GM12878 (cell line): ENCODE data around the gene RAPGEF1. TPM values are rescaled to one million over a fixed set of nuclear protein-coding genes. Genes with fewer than 3 reads are reported as not detected.

Source experiments
- ATAC-seq: fragments of 200-7000 bp; cut with Tn5 transposase; 3 replicates; pipeline ENCODE4 v1.9.1; 2020; ENCODE audit warnings: mild to moderate bottlenecking, moderate library complexity
- BruUV-seq: library from RNA; stranded (reverse); fragments of 400-500 nt; replicated peaks from 2 replicates; lab custom pipeline; 2021; lab: Mats Ljungman, UMichigan
- CTCF ChIA-PET: fragments of 300-600 bp; sonication (Branson Sonifier 250); formaldehyde crosslinking; extraction: SDS; loops from one replicate; lab custom pipeline; 2021; ENCODE audit warnings: inconsistent platforms; lab: Yijun Ruan, JAX
- POLR2A ChIA-PET: fragments of 350-600 bp; formaldehyde crosslinking; extraction: SDS; loops from one replicate; lab custom pipeline; 2021; ENCODE audit warnings: inconsistent platforms; lab: Charles Lee
- RAD21 ChIA-PET: fragments of 300-600 bp; sonication (Branson Sonifier 250); formaldehyde crosslinking; loops from one replicate; lab custom pipeline; 2023; ENCODE audit warnings: antibody characterized with exemption; ENCODE audit not compliant: unreplicated experiment; lab: Charles Lee
- SMC1A ChIA-PET: fragments of 300-600 bp; sonication (Branson Sonifier 250); formaldehyde crosslinking; loops from one replicate; lab custom pipeline; 2023; ENCODE audit not compliant: unreplicated experiment, uncharacterized antibody; lab: Charles Lee
- DNase-seq: peaks from one replicate; pipeline ENCODE4 v3.0.0-alpha.2; 2011; ENCODE audit warnings: low read depth, low spot score
- FAIRE-seq: peaks from 3 replicates; lab custom pipeline; 2011; peaks lifted over from hg19 to GRCh38; lab: Jason Lieb, UNC
- H2AFZ ChIP-seq: 2 replicates; pipeline ENCODE4 v1.6.0; 2011; ENCODE audit warnings: low read depth, low read length, control low read depth; ENCODE audit not compliant: control insufficient read depth
- H3K27ac ChIP-seq: 2 replicates; pipeline ENCODE4 v1.5.1; 2011; ENCODE audit warnings: control low read depth; ENCODE audit not compliant: control insufficient read depth, insufficient read depth
- H3K27me3 ChIP-seq, 2 experiments: replicated peaks in 1 of 2; 2 replicates each; pipeline versions ENCODE4 v1.6.0 to v1.6.1; 2011; ENCODE audit warnings: low read length in 1 of 2; ENCODE audit not compliant: control insufficient read depth in 2 of 2, insufficient read depth in 2 of 2
- H3K36me3 ChIP-seq, 2 experiments: 2 replicates each; pipeline ENCODE4 v1.5.1; 2011; ENCODE audit warnings: low read length in 1 of 2; ENCODE audit not compliant: control insufficient read depth in 2 of 2, insufficient read depth in 2 of 2
- H3K4me1 ChIP-seq: 2 replicates; pipeline ENCODE4 v1.6.1; 2011; ENCODE audit warnings: mild to moderate bottlenecking, low read length, moderate library complexity, mixed read lengths; ENCODE audit not compliant: control insufficient read depth, insufficient read depth
- H3K4me2 ChIP-seq: 2 replicates; pipeline ENCODE4 v1.6.0; 2011; ENCODE audit warnings: control low read depth; ENCODE audit not compliant: control insufficient read depth, insufficient read depth
- H3K4me3 ChIP-seq: fragments of 200-600 bp; sonication (generic); 2 replicates; pipeline ENCODE4 v1.5.1; 2016
- H3K79me2 ChIP-seq: 2 replicates; pipeline ENCODE4 v1.6.0; 2011; ENCODE audit warnings: low read length; ENCODE audit not compliant: control insufficient read depth, insufficient read depth
- H3K9ac ChIP-seq: 2 replicates; pipeline ENCODE4 v1.8.0; 2011; ENCODE audit warnings: low read length, control low read depth, mixed read lengths; ENCODE audit not compliant: control insufficient read depth, insufficient read depth
- H3K9me3 ChIP-seq: replicated peaks from 3 replicates; pipeline ENCODE4 v1.5.1; 2011; ENCODE audit warnings: mild to moderate bottlenecking, low read length; ENCODE audit not compliant: control insufficient read depth, insufficient read depth
- H4K20me1 ChIP-seq: 2 replicates; pipeline ENCODE4 v1.6.0; 2011; ENCODE audit not compliant: control insufficient read depth, insufficient read depth
- ASH2L ChIP-seq: fragments of 300-600, 200-600 bp; sonication (generic); IDR thresholded peaks from 2 replicates; pipeline ENCODE4 v1.6.1; 2017; ENCODE audit warnings: low read depth, mild to moderate bottlenecking, borderline replicate concordance
- CBFB ChIP-seq: IDR thresholded peaks from 2 replicates; pipeline ENCODE4 v1.6.1; 2016; ENCODE audit warnings: antibody characterized with exemption, low read depth
- CHD2 ChIP-seq: IDR thresholded peaks from 2 replicates; pipeline ENCODE4 v1.6.1; 2011; ENCODE audit warnings: low read depth, low read length, improper control_type of control experiment, borderline replicate concordance
- CHD4 ChIP-seq: fragments of 200-600 bp; sonication (generic); IDR thresholded peaks from 2 replicates; pipeline ENCODE4 v1.6.1; 2016; ENCODE audit warnings: mild to moderate bottlenecking
- CREB1 ChIP-seq: IDR thresholded peaks from 2 replicates; pipeline ENCODE4 v1.6.1; 2012; ENCODE audit warnings: low read depth, mild to moderate bottlenecking, inconsistent platforms
- GABPA ChIP-seq: IDR thresholded peaks from 2 replicates; pipeline ENCODE4 v1.6.1; 2014; ENCODE audit warnings: antibody characterized with exemption, low read depth, mild to moderate bottlenecking, inconsistent platforms
- LARP7 ChIP-seq: fragments of 450-650 bp; IDR thresholded peaks from 2 replicates; pipeline ENCODE4 v1.6.1; 2017; ENCODE audit warnings: mild to moderate bottlenecking
- MTA3 ChIP-seq: IDR thresholded peaks from 2 replicates; pipeline ENCODE4 v1.6.1; 2012; ENCODE audit warnings: low read length, inconsistent platforms, borderline replicate concordance
- NR2C1 ChIP-seq: fragments of 450-650 bp; IDR thresholded peaks from 2 replicates; pipeline ENCODE4 v1.6.1; 2017; ENCODE audit warnings: antibody characterized with exemption, mild to moderate bottlenecking, moderate library complexity
- NR2C2 ChIP-seq: IDR thresholded peaks from 2 replicates; pipeline ENCODE4 v1.6.1; 2011; ENCODE audit warnings: borderline replicate concordance, low read depth; ENCODE audit not compliant: control insufficient read depth, insufficient read length
- POLR2A ChIP-seq: IDR thresholded peaks from 2 replicates; pipeline ENCODE4 v1.6.1; 2011; ENCODE audit warnings: low read depth, mild to moderate bottlenecking, low read length
- POLR2AphosphoS2 ChIP-seq: IDR thresholded peaks from 2 replicates; pipeline ENCODE4 v1.6.1; 2011; ENCODE audit warnings: low read depth, mild to moderate bottlenecking, low read length, improper control_type of control experiment, moderate library complexity
- YY1 ChIP-seq: IDR thresholded peaks from 2 replicates; pipeline ENCODE4 v1.6.1; 2011; ENCODE audit warnings: low read depth, mild to moderate bottlenecking, low read length
- ZNF622 ChIP-seq: fragments of 450-650 bp; IDR thresholded peaks from 2 replicates; pipeline ENCODE4 v1.6.1; 2017; ENCODE audit warnings: mild to moderate bottlenecking, inconsistent platforms
- WGBS: methylation state at CpG from one replicate; pipeline ENCODE4 v1.1.6; 2016; ENCODE audit warnings: low lambda C conversion rate; ENCODE audit not compliant: insufficient replicate concordance, insufficient coverage; ENCODE audit errors: missing lambda C conversion rate; 5-methylcytosine and 5-hydroxymethylcytosine counted together
- in situ Hi-C: fragments of 300-500 bp; cut with MboI; formaldehyde crosslinking; loops from 9 replicates; pipeline ENCODE4 v1.14.3; 2018; ENCODE audit warnings: mixed read lengths
- intact Hi-C: fragments of 100-400 bp; cut with micrococcal nuclease; formaldehyde crosslinking; loops from one replicate; pipeline ENCODE4 v1.14.2; 2022; ENCODE audit not compliant: unreplicated experiment
- polyA plus RNA-seq, 11 experiments: library from polyadenylated mRNA; depleted of rRNA in 4 of 11; unstranded in 6 of 11; stranded (reverse) in 5 of 11; fragments of >200 nt; fragmentation: Nextera tagmentation in 4 of 11; fragmentation: Illumina TruSeq in 1 of 11; extraction: Ambion mirVana in 4 of 11; extraction: Trizol in 1 of 11; gene quantifications; 1 replicate in 1 of 11; 2 replicates in 10 of 11; pipeline versions ENCODE4 v1.2.1 to v1.2.3, GENCODE V29; 2011 to 2016; ENCODE audit warnings: inconsistent platforms in 2 of 11, missing spikeins in 2 of 11, low read depth in 1 of 11
- total RNA-seq, 4 experiments: library from RNA; depleted of rRNA in 3 of 4; stranded (reverse); fragments of >200 nt in 3 of 4; fragmentation: Illumina TruSeq in 1 of 4; extraction: Trizol in 1 of 4; gene quantifications; 2 replicates each; pipeline versions ENCODE4 v1.2.1 to v1.2.3, GENCODE V29; 2013 to 2021
- TF ChIP-seq, protein P1 (sequence below): fragments of 450-650 bp; conservative IDR thresholded peaks from 2 replicates; pipeline ENCODE4 v1.6.1; 2017; ENCODE audit warnings: mild to moderate bottlenecking, moderate library complexity
- TF ChIP-seq, protein P2 (sequence below): fragments of 450-650 bp; IDR thresholded peaks from 2 replicates; pipeline ENCODE4 v1.6.1; 2016; ENCODE audit warnings: mild to moderate bottlenecking, moderate library complexity, borderline replicate concordance
- TF ChIP-seq, protein P3 (sequence below): fragments of 450-650 bp; IDR thresholded peaks from 2 replicates; pipeline ENCODE4 v1.6.1; 2016; ENCODE audit warnings: mild to moderate bottlenecking

Gene RAPGEF1
- total and polyA plus RNA-seq, 10 of the 15 experiments (the other 5 are each of a cell fraction or from before 2014, with no cell fraction given), result 0.42 to 113 (median 45.9) TPM

DNA sequence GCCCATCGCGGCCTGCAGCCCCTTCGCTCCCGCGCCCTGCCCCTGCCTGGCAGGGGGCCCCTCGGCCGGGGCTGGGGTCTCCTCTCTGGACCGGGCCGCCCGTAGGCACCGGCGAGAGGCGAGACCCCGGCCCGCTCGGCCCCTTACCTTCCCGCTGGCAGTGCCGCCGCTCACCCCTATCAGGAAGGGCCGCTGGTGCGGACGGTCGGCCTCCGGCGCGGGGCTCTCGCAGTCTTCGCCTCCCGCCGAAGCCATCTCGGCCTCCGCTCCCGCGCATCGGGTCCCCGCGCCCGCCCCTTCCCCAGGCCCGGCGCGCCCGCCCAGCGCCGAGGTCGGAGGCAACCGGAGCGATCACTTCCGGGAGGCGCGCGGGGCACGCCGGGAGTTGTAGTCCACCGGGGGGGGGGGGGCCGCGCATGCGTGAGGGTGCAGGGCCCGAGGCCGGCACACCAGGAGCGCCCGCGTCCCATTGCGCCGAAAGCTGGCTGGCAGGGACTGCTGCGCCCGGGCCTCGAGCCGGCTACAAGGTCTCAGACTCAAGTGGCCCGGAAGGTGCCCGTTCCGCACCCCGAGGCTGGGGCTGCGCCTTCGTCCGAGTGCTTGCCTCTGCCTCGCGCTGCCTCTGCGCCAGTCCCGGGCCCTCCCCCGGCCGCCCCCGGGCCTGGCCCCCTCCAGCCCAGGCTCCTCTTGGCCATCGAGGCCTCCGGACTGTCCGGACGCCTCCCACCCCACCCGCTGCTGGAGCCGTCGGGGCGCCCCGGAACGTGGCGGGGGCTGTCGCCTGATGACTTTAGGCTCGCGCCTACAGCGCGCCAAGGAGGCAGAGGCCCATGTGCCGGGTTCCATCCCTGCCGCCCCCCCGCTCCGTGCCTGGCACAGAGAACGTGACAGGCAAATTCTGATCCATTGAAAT, 208.7 kb downstream of the RAPGEF1 start, which contains the start of gene UCK1:
UCK1 (minus strand) TSS at position 344 of the 913 bp plus-strand sequence; CDS start at position 255, 89 bp downstream.
- Histone ChIP-seq H3K27me3 (no peaks in the 10 kb centered on the region), H3K4me1 (peaks cover 4% of the 10 kb centered on the region), H3K27ac (peak within 1 kb of the TSS; percentile 65), H3K9me3 (no peaks in the 10 kb centered on the region), H2AFZ (peak within 1 kb of the TSS; percentile 69), H3K79me2 (peaks cover 11% of the 10 kb centered on the region), H3K4me2 (peak within 1 kb of the TSS; percentile 79), H3K9ac (peak within 1 kb of the TSS; percentile 83), H3K4me3 (peak within 1 kb of the TSS; percentile 81), H4K20me1 (no peaks in the 10 kb centered on the region), H3K36me3 (peaks cover 2 to 5% of the 10 kb centered on the region in 2 experiments; a peak in 2 of 4 replicates)
- DNase-seq (peak; percentile 13), FAIRE-seq (no peak), ATAC-seq (peak; percentile 96)
- ChIA-PET CTCF (no interaction called here), POLR2A (no interaction called here), RAD21 (no interaction called here), SMC1A (no interaction called here)
- intact Hi-C loops (loop anchor here (2.0 to 10.0 kb wide), 2 partner anchors 28 to 214 kb away; partner anchors contain the start of genes POMT1 and RAPGEF1), in situ Hi-C loops (no loop called here)
- no TSS peak for BruUV-seq
- 21% methylated on average over 70 of the region's 103 CpGs for WGBS
- TF ChIP-seq CHD4, result no peak
- 0 out of 2 replicates have a peak, but pooled peaks have one; percentile 53 for TF ChIP-seq LARP7
- no peak for TF ChIP-seq NR2C2
- TF ChIP-seq, protein P1, sequence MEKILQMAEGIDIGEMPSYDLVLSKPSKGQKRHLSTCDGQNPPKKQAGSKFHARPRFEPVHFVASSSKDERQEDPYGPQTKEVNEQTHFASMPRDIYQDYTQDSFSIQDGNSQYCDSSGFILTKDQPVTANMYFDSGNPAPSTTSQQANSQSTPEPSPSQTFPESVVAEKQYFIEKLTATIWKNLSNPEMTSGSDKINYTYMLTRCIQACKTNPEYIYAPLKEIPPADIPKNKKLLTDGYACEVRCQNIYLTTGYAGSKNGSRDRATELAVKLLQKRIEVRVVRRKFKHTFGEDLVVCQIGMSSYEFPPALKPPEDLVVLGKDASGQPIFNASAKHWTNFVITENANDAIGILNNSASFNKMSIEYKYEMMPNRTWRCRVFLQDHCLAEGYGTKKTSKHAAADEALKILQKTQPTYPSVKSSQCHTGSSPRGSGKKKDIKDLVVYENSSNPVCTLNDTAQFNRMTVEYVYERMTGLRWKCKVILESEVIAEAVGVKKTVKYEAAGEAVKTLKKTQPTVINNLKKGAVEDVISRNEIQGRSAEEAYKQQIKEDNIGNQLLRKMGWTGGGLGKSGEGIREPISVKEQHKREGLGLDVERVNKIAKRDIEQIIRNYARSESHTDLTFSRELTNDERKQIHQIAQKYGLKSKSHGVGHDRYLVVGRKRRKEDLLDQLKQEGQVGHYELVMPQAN, result no peak; the same call in 1 of the 2 replicates
- peak; percentile 79 for TF ChIP-seq POLR2A
- peak; percentile 51; the same call in 1 of the 2 replicates for TF ChIP-seq CHD2
- TF ChIP-seq, protein P2, sequence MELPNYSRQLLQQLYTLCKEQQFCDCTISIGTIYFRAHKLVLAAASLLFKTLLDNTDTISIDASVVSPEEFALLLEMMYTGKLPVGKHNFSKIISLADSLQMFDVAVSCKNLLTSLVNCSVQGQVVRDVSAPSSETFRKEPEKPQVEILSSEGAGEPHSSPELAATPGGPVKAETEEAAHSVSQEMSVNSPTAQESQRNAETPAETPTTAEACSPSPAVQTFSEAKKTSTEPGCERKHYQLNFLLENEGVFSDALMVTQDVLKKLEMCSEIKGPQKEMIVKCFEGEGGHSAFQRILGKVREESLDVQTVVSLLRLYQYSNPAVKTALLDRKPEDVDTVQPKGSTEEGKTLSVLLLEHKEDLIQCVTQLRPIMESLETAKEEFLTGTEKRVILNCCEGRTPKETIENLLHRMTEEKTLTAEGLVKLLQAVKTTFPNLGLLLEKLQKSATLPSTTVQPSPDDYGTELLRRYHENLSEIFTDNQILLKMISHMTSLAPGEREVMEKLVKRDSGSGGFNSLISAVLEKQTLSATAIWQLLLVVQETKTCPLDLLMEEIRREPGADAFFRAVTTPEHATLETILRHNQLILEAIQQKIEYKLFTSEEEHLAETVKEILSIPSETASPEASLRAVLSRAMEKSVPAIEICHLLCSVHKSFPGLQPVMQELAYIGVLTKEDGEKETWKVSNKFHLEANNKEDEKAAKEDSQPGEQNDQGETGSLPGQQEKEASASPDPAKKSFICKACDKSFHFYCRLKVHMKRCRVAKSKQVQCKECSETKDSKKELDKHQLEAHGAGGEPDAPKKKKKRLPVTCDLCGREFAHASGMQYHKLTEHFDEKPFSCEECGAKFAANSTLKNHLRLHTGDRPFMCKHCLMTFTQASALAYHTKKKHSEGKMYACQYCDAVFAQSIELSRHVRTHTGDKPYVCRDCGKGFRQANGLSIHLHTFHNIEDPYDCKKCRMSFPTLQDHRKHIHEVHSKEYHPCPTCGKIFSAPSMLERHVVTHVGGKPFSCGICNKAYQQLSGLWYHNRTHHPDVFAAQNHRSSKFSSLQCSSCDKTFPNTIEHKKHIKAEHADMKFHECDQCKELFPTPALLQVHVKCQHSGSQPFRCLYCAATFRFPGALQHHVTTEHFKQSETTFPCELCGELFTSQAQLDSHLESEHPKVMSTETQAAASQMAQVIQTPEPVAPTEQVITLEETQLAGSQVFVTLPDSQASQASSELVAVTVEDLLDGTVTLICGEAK, result peak; percentile 56; the same call in 1 of the 2 replicates
- TF ChIP-seq MTA3, result no peak
- TF ChIP-seq YY1, result peak; percentile 59; the same call in 1 of the 2 replicates
- no peak for TF ChIP-seq POLR2AphosphoS2
- TF ChIP-seq ZNF622, result no peak
- TF ChIP-seq, protein P3, sequence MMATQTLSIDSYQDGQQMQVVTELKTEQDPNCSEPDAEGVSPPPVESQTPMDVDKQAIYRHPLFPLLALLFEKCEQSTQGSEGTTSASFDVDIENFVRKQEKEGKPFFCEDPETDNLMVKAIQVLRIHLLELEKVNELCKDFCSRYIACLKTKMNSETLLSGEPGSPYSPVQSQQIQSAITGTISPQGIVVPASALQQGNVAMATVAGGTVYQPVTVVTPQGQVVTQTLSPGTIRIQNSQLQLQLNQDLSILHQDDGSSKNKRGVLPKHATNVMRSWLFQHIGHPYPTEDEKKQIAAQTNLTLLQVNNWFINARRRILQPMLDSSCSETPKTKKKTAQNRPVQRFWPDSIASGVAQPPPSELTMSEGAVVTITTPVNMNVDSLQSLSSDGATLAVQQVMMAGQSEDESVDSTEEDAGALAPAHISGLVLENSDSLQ, result no peak
- TF ChIP-seq NR2C1, result peak; percentile 98
- TF ChIP-seq CREB1, result peak; percentile 52; the same call in 1 of the 2 replicates
- no peak for TF ChIP-seq ASH2L
- peak; percentile 87 for TF ChIP-seq GABPA
- TF ChIP-seq CBFB, result no peak
